ENCODE data around the gene DSCAM. TPM values are rescaled to one million over a fixed set of nuclear protein-coding genes. Genes with fewer than 3 reads are reported as not detected.

The DSCAM gene
- total and polyA plus RNA-seq, 2 donors (not counting 1 experiment from before 2014, with no cell fraction given): under 0.01 to 0.01 TPM

DNA sequence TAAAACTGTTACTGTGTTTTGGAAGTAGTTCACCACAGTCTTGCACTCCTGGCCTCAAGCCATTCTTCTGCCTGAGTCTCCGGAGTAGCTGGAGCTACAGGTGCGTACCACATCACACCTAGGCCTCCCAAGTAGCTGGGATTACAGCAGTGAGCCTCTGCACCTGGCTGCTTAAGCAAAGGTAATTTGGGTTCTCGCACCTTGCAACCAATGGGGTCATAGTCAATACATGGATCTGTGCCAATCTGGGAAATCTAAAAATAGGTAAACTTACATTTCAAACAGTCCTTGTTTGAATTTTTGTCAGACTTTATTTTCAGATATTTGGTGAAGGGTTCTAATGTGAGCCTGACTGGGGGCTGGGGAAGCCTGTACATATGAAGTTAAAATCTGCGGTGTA is 513.2 kb downstream of the DSCAM start:
- Histone ChIP-seq H3K27me3 (ENCODE audit: control insufficient read depth, insufficient read depth, low read length) (no peaks in the 10 kb centered on the region), H2AFZ (ENCODE audit: low read length) (no peak overlapping the region), H3K79me2 (ENCODE audit: control insufficient read depth, insufficient read depth, low read length) (no peaks in the 10 kb centered on the region), H3K36me3 (ENCODE audit: control insufficient read depth, insufficient read depth, low read length) (no peaks in the 10 kb centered on the region), H3K4me2 (ENCODE audit: extremely low read depth, insufficient read depth, low read length) (no peak overlapping the region), H3K27ac (ENCODE audit: insufficient read depth, low read length) (no peak overlapping the region), H3K9ac (ENCODE audit: insufficient read depth, low read length) (no peak overlapping the region), H4K20me1 (ENCODE audit: control insufficient read depth, extremely low read depth, insufficient read depth, low read length) (no peaks in the 10 kb centered on the region), H3K9me3 (ENCODE audit: control insufficient read depth, insufficient read depth, low read depth, low read length) (no peaks in the 10 kb centered on the region), H3K4me3 (replicated peaks in 1 of 4; ENCODE audit: control extremely low read depth in 1 of 4, insufficient read depth in 1 of 4, low read depth in 3 of 4, low read length in 4 of 4) (no peak overlapping the region), H3K4me1 (ENCODE audit: control insufficient read depth, extremely low read depth, insufficient read depth, low read length) (no peaks in the 10 kb centered on the region)
- no peak for DNase-seq (ENCODE audit: low read depth in 2 of 2)
- TF ChIP-seq CTCF (conservative IDR thresholded peaks at IDR 0.05 in 1 of 2, IDR thresholded peaks at IDR 0.05 in 1 of 2; ENCODE audit: low read depth in 1 of 2, low read length in 2 of 2) (no peak), EZH2 (IDR thresholded peaks at IDR 0.05; ENCODE audit: low read length, missing control alignments) (no peak)

GRCh38 chr21:40331804-40332203 is 515.2 kb downstream of the DSCAM start:
- Histone ChIP-seq H2AFZ (ENCODE audit: low read length) (no peak overlapping the region), H3K27ac (ENCODE audit: insufficient read depth, low read length) (no peak overlapping the region), H3K36me3 (ENCODE audit: control insufficient read depth, insufficient read depth, low read length) (no peaks in the 10 kb centered on the region), H3K4me2 (ENCODE audit: extremely low read depth, insufficient read depth, low read length) (no peak overlapping the region), H3K79me2 (ENCODE audit: control insufficient read depth, insufficient read depth, low read length) (no peaks in the 10 kb centered on the region), H3K4me3 (replicated peaks in 1 of 4; ENCODE audit: control extremely low read depth in 1 of 4, insufficient read depth in 1 of 4, low read depth in 3 of 4, low read length in 4 of 4) (no peak overlapping the region), H4K20me1 (ENCODE audit: control insufficient read depth, extremely low read depth, insufficient read depth, low read length) (no peaks in the 10 kb centered on the region), H3K27me3 (ENCODE audit: control insufficient read depth, insufficient read depth, low read length) (no peaks in the 10 kb centered on the region), H3K9ac (ENCODE audit: insufficient read depth, low read length) (no peak overlapping the region), H3K4me1 (ENCODE audit: control insufficient read depth, extremely low read depth, insufficient read depth, low read length) (no peaks in the 10 kb centered on the region), H3K9me3 (ENCODE audit: control insufficient read depth, insufficient read depth, low read depth, low read length) (no peaks in the 10 kb centered on the region)
- TF ChIP-seq CTCF (conservative IDR thresholded peaks at IDR 0.05 in 1 of 2, IDR thresholded peaks at IDR 0.05 in 1 of 2; ENCODE audit: low read depth in 1 of 2, low read length in 2 of 2): no peak
- TF ChIP-seq EZH2 (IDR thresholded peaks at IDR 0.05; ENCODE audit: low read length, missing control alignments): no peak
- no peak for DNase-seq (ENCODE audit: low read depth in 2 of 2)

- H3K27me3 ChIP-seq (ENCODE audit: control insufficient read depth, insufficient read depth, low read length): no peaks in the 10 kb centered on the region
- no peak overlapping the region for H3K4me3 ChIP-seq (replicated peaks in 1 of 4; ENCODE audit: control extremely low read depth in 1 of 4, insufficient read depth in 1 of 4, low read depth in 3 of 4, low read length in 4 of 4)
- no peaks in the 10 kb centered on the region for H3K9me3 ChIP-seq (ENCODE audit: control insufficient read depth, insufficient read depth, low read depth, low read length)
- H2AFZ ChIP-seq (ENCODE audit: low read length): no peak overlapping the region
- no peak overlapping the region for H3K9ac ChIP-seq (ENCODE audit: insufficient read depth, low read length)
- H3K4me2 ChIP-seq (ENCODE audit: extremely low read depth, insufficient read depth, low read length): no peak overlapping the region
- H3K79me2 ChIP-seq (ENCODE audit: control insufficient read depth, insufficient read depth, low read length): no peaks in the 10 kb centered on the region
- no peak for TF ChIP-seq CTCF (conservative IDR thresholded peaks at IDR 0.05 in 1 of 2, IDR thresholded peaks at IDR 0.05 in 1 of 2; ENCODE audit: low read depth in 1 of 2, low read length in 2 of 2)
- TF ChIP-seq EZH2 (IDR thresholded peaks at IDR 0.05; ENCODE audit: low read length, missing control alignments): no peak
- no peak overlapping the region for H3K27ac ChIP-seq (ENCODE audit: insufficient read depth, low read length)
- DNase-seq (ENCODE audit: low read depth in 2 of 2): no peak
- H3K4me1 ChIP-seq (ENCODE audit: control insufficient read depth, extremely low read depth, insufficient read depth, low read length): no peaks in the 10 kb centered on the region
- H3K36me3 ChIP-seq (ENCODE audit: control insufficient read depth, insufficient read depth, low read length): no peaks in the 10 kb centered on the region
- no peaks in the 10 kb centered on the region for H4K20me1 ChIP-seq (ENCODE audit: control insufficient read depth, extremely low read depth, insufficient read depth, low read length)
Measured at GRCh38 chr21:40331172-40331571, 515.8 kb downstream of the DSCAM start.
